ENCODE measurements around the gene STARD8.

DNA sequence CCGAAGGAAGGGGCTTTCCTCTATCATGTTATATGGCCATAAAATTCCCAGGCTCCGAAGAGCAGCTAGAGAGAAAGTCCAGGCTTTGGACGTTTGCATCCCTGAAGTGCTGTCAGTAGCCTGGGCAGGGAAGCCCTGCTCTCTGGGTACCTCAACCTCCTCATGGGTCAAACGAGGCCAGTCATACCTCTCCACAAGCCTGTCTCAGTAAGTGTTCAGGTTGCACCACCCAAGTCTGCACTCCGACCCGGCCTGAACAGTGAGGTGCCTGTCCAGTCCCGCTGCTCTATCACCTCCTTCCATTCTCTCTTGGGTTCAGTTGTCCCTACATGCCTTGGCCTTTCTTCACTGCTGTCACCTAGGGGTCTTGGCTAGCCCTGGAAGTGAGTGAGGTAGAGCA lies 78.9 kb downstream of the STARD8 start:
- no peak for TF ChIP-seq POLR2A (IDR thresholded peaks at IDR 0.05)
- TF ChIP-seq, protein P1, sequence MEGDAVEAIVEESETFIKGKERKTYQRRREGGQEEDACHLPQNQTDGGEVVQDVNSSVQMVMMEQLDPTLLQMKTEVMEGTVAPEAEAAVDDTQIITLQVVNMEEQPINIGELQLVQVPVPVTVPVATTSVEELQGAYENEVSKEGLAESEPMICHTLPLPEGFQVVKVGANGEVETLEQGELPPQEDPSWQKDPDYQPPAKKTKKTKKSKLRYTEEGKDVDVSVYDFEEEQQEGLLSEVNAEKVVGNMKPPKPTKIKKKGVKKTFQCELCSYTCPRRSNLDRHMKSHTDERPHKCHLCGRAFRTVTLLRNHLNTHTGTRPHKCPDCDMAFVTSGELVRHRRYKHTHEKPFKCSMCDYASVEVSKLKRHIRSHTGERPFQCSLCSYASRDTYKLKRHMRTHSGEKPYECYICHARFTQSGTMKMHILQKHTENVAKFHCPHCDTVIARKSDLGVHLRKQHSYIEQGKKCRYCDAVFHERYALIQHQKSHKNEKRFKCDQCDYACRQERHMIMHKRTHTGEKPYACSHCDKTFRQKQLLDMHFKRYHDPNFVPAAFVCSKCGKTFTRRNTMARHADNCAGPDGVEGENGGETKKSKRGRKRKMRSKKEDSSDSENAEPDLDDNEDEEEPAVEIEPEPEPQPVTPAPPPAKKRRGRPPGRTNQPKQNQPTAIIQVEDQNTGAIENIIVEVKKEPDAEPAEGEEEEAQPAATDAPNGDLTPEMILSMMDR (IDR thresholded peaks at IDR 0.05 in 8 of 11, conservative IDR thresholded peaks at IDR 0.05 in 3 of 11) = no peak
